K562 (cell line): ENCODE results near the gene ANKRD13D. TPM values are rescaled to one million over a fixed set of nuclear protein-coding genes. Genes with fewer than 3 reads are reported as not detected.

Experiments used
- ATAC-seq: fragments of 200-7000 bp; cut with Tn5 transposase; 3 replicates; pipeline ENCODE4 v1.9.1; 2020; ENCODE audit warnings: moderate library complexity
- BruUV-seq: library from RNA; stranded (reverse); fragments of 400-500 nt; replicated peaks from 2 replicates; lab custom pipeline; 2021; lab: Mats Ljungman, UMichigan
- CTCF ChIA-PET: fragments of 300-600 bp; formaldehyde crosslinking; extraction: SDS; loops from one replicate; lab custom pipeline; 2021; ENCODE audit warnings: low intra/inter-chr PET ratio; lab: Yijun Ruan, JAX
- POLR2A ChIA-PET: fragments of 300-600, 350-650 bp; sonication (Branson Sonifier 250); formaldehyde crosslinking; extraction: SDS; loops from one replicate; lab custom pipeline; 2021; ENCODE audit warnings: antibody characterized with exemption, inconsistent platforms; lab: Yijun Ruan, JAX
- DNase-seq, 4 experiments: peaks; one replicate each; pipeline versions ENCODE4 v3.0.0 to v3.0.0-alpha.2; 2011 to 2018; ENCODE audit warnings: low spot score in 3 of 4, mixed read lengths in 3 of 4; ENCODE audit errors: extremely low read depth in 1 of 4
- FAIRE-seq: peaks from 2 replicates; lab custom pipeline; 2011; peaks lifted over from hg19 to GRCh38; lab: Jason Lieb, UNC
- H2AFZ ChIP-seq: 2 replicates; pipeline ENCODE4 v1.6.0; 2011; ENCODE audit warnings: low read depth, low read length, control low read depth, inconsistent platforms
- H3K27ac ChIP-seq: fragments of 200-600 bp; 3 replicates; pipeline ENCODE4 v1.8.0; 2011; ENCODE audit warnings: low read depth, mild to moderate bottlenecking, control low read depth, inconsistent platforms, low read length, moderate library complexity, mixed read lengths; ENCODE audit errors: extremely low read depth
- H3K27me3 ChIP-seq, 2 experiments: fragments of 300-600 bp in 1 of 2; 2 replicates in 1 of 2; 3 replicates in 1 of 2; pipeline versions ENCODE4 v1.6.0 to v1.8.0; 2011; ENCODE audit warnings: inconsistent platforms in 2 of 2, low read length in 2 of 2, mild to moderate bottlenecking in 1 of 2, mixed read lengths in 1 of 2, moderate library complexity in 1 of 2; ENCODE audit not compliant: control insufficient read depth in 2 of 2, insufficient read depth in 2 of 2
- H3K36me3 ChIP-seq: fragments of 300-600 bp; 3 replicates; pipeline ENCODE4 v1.8.0; 2011; ENCODE audit warnings: mild to moderate bottlenecking, low read length, inconsistent platforms; ENCODE audit not compliant: control insufficient read depth, insufficient read depth
- H3K4me1 ChIP-seq, 2 experiments: fragments of 200-600 bp in 1 of 2; replicated peaks in 1 of 2; 2 replicates in 1 of 2; 3 replicates in 1 of 2; pipeline versions ENCODE4 v1.5.1 to v1.8.0; 2011; ENCODE audit warnings: inconsistent platforms in 2 of 2, low read length in 2 of 2, mild to moderate bottlenecking in 1 of 2, mixed read lengths in 1 of 2, moderate library complexity in 1 of 2; ENCODE audit not compliant: control insufficient read depth in 2 of 2, insufficient read depth in 2 of 2
- H3K4me2 ChIP-seq: 2 replicates; pipeline ENCODE4 v1.6.1; 2011; ENCODE audit warnings: low read length, control low read depth, inconsistent platforms, mixed read lengths; ENCODE audit not compliant: insufficient read depth
- H3K4me3 ChIP-seq: fragments of 200-600 bp; sonication (generic), shearing (Covaris generic); 2 replicates; pipeline ENCODE4 v1.5.1; 2016; ENCODE audit warnings: control low read depth, inconsistent platforms
- H3K79me2 ChIP-seq: fragments of 200-600 bp; 3 replicates; pipeline ENCODE4 v1.8.0; 2011; ENCODE audit warnings: low read length, inconsistent platforms; ENCODE audit not compliant: control insufficient read depth, insufficient read depth
- H3K9ac ChIP-seq, 2 experiments: 2 replicates each; pipeline versions ENCODE4 v1.6.0 to v1.6.1; 2011; ENCODE audit warnings: low read depth in 2 of 2, low read length in 2 of 2, control low read depth in 1 of 2, inconsistent platforms in 1 of 2, mild to moderate bottlenecking in 1 of 2, mixed read lengths in 1 of 2; ENCODE audit not compliant: insufficient read depth in 1 of 2
- H3K9me1 ChIP-seq: one replicate; pipeline ENCODE4 v1.6.0; 2011; ENCODE audit warnings: inconsistent platforms, mild to moderate bottlenecking, low read length, moderate library complexity; ENCODE audit not compliant: control insufficient read depth, insufficient read depth
- H3K9me3 ChIP-seq: replicated peaks from 2 replicates; pipeline ENCODE4 v1.5.1; 2011; ENCODE audit warnings: low read depth, low read length, inconsistent platforms; ENCODE audit not compliant: control insufficient read depth, insufficient read depth
- H4K20me1 ChIP-seq: replicated peaks from 2 replicates; pipeline ENCODE4 v1.6.1; 2011; ENCODE audit warnings: low read length, inconsistent platforms, mixed read lengths; ENCODE audit not compliant: control insufficient read depth, insufficient read depth
- CHD4 ChIP-seq: fragments of 200-600 bp; sonication (generic); IDR thresholded peaks from 3 replicates; pipeline ENCODE4 v1.6.1; 2012; ENCODE audit warnings: low read depth, mild to moderate bottlenecking, mixed read lengths, low read length, inconsistent platforms; ENCODE audit not compliant: insufficient read depth, insufficient replicate concordance, poor library complexity, severe bottlenecking
- CTCFL ChIP-seq: IDR thresholded peaks from 2 replicates; pipeline ENCODE4 v1.6.1; 2011; ENCODE audit warnings: borderline replicate concordance, low read depth, mild to moderate bottlenecking, moderate library complexity, low read length; ENCODE audit not compliant: insufficient read depth, poor library complexity, severe bottlenecking
- DIDO1 ChIP-seq: fragments of 450-650 bp; IDR thresholded peaks from 2 replicates; pipeline ENCODE4 v1.6.1; 2016; ENCODE audit warnings: low read depth, missing biosample characterization, missing genetic modification characterization
- ELF4 ChIP-seq: fragments of 450-650 bp; formaldehyde crosslinking; IDR thresholded peaks from 2 replicates; pipeline ENCODE4 v1.4.0; 2022; ENCODE audit warnings: missing genetic modification characterization
- ETV5 ChIP-seq: sonication (generic); formaldehyde crosslinking; IDR thresholded peaks from 2 replicates; pipeline ENCODE4 v1.4.0; 2020; ENCODE audit warnings: low read depth, mild to moderate bottlenecking, missing genetic modification reagents
- MITF ChIP-seq: IDR thresholded peaks from 2 replicates; pipeline ENCODE4 v1.6.1; 2014; ENCODE audit warnings: antibody characterized with exemption
- NFYB ChIP-seq: IDR thresholded peaks from 2 replicates; pipeline ENCODE4 v1.6.1; 2011; ENCODE audit warnings: mild to moderate bottlenecking, moderate library complexity; ENCODE audit not compliant: insufficient read length; ENCODE audit errors: extremely low read depth
- RBM25 ChIP-seq: fragments of 200-400 bp; formaldehyde crosslinking; IDR thresholded peaks from 2 replicates; pipeline ENCODE4 v1.6.1; 2018; ENCODE audit warnings: low read length, low read depth, moderate library complexity; ENCODE audit not compliant: severe bottlenecking
- TBL1XR1 ChIP-seq, 2 experiments: IDR thresholded peaks; 2 replicates each; pipeline ENCODE4 v1.6.1; 2012; ENCODE audit warnings: improper control_type of control experiment in 2 of 2, low read length in 2 of 2, mild to moderate bottlenecking in 1 of 2
- TRIM25 ChIP-seq: fragments of 450-650 bp; IDR thresholded peaks from 2 replicates; pipeline ENCODE4 v1.7.0; 2016; ENCODE audit warnings: borderline replicate concordance
- ZBTB12 ChIP-seq: fragments of 250-450 bp; sonication (Bioruptor Pico); IDR thresholded peaks from 2 replicates; pipeline ENCODE4 v1.4.0; 2020
- ZBTB2 ChIP-seq: fragments of 450-650 bp; IDR thresholded peaks from 2 replicates; pipeline ENCODE4 v1.6.1; 2016; ENCODE audit warnings: antibody characterized with exemption
- ZEB2 ChIP-seq: fragments of 450-650 bp; IDR thresholded peaks from 2 replicates; pipeline ENCODE4 v1.6.1; 2016
- ZFP36 ChIP-seq: fragments of 150-350 bp; IDR thresholded peaks from 2 replicates; pipeline ENCODE4 v1.6.1; 2018; ENCODE audit warnings: low read length, low read depth; ENCODE audit not compliant: partially characterized antibody
- WGBS: fragments of 100-300 bp; shearing (Covaris generic); methylation state at CpG from one replicate; pipeline ENCODE4 v1.1.6; 2016; ENCODE audit warnings: low coverage, mixed read lengths; ENCODE audit not compliant: insufficient coverage; ENCODE audit errors: missing lambda C conversion rate; 5-methylcytosine and 5-hydroxymethylcytosine counted together
- in situ Hi-C: fragments of 300-500 bp; cut with MboI; formaldehyde crosslinking; loops from 4 replicates; pipeline ENCODE4 v1.15.0; 2018; ENCODE audit warnings: inconsistent platforms, mixed read lengths
- intact Hi-C: fragments of 100-400 bp; cut with micrococcal nuclease; formaldehyde crosslinking; loops from 2 replicates; pipeline ENCODE4 v1.14.2; 2022
- polyA plus RNA-seq, 8 experiments: library from polyadenylated mRNA; depleted of rRNA in 4 of 8; stranded (reverse) in 5 of 8; unstranded in 3 of 8; fragments of >200 nt; fragmentation: Nextera tagmentation in 2 of 8; fragmentation: Illumina TruSeq in 1 of 8; extraction: Ambion mirVana in 2 of 8; extraction: Trizol in 1 of 8; gene quantifications; 2 replicates each; pipeline versions ENCODE4 v1.2.1 to v1.2.3, GENCODE V29; 2011 to 2014; ENCODE audit warnings: inconsistent platforms in 1 of 8, missing spikeins in 1 of 8
- total RNA-seq, 7 experiments: library from RNA; depleted of rRNA in 6 of 7; stranded (reverse); fragments of >200 nt in 6 of 7; fragmentation: Illumina TruSeq in 2 of 7; extraction: Trizol in 2 of 7; gene quantifications; 2 replicates each; pipeline versions ENCODE4 v1.2.1 to v1.2.3, GENCODE V29; 2011 to 2021; ENCODE audit warnings: low replicate concordance in 1 of 7

ANKRD13D gene
- total and polyA plus RNA-seq, 9 of the 15 experiments (the other 6 are each of a cell fraction or from before 2014, with no cell fraction given), result 0.94 to 40.9 (median 22.4) TPM

- H3K4me1 ChIP-seq, result peaks cover 15 to 67% of the 10 kb centered on the region in 2 experiments
- peaks cover 10% of the 10 kb centered on the region for H3K79me2 ChIP-seq
- in situ Hi-C loops (no loop called here), intact Hi-C loops (no loop called here)
- no peaks in the 10 kb centered on the region for H3K27me3 ChIP-seq
- WGBS, result 85% methylated on average over 13 of the region's 13 CpGs
- H3K36me3 ChIP-seq, result peaks cover 92% of the 10 kb centered on the region; the same call in 2 of the 3 replicates
- ATAC-seq (no peak), DNase-seq (no peak), FAIRE-seq (no peak)
- H3K4me2 ChIP-seq, result no peak overlapping the region
- no peak overlapping the region; a peak in 1 of 4 replicates for H3K9ac ChIP-seq
- no peak overlapping the region for H3K4me3 ChIP-seq
- no peaks in the 10 kb centered on the region for H4K20me1 ChIP-seq
- no peaks in the 10 kb centered on the region for H3K9me3 ChIP-seq
- BruUV-seq, result no TSS peak
- no peak overlapping the region for H2AFZ ChIP-seq
- ChIA-PET CTCF (no interaction called here), POLR2A (interaction anchor here (1.2 to 1.5 kb wide), 2 partner anchors 12 to 14 kb away, joined by 4 read pairs; no protein-coding TSS in a partner anchor)
- no peaks in the 10 kb centered on the region for H3K9me1 ChIP-seq
- no peak overlapping the region for H3K27ac ChIP-seq
- TF ChIP-seq ZBTB12 (CRISPR knock-in tag), result no peak
- TF ChIP-seq TBL1XR1 (IDR thresholded peaks at IDR 0.05; ENCODE audit: low read length in 2 of 2), result no peak
- TF ChIP-seq NFYB, result no peak
- TF ChIP-seq CTCFL, result no peak
- no peak for TF ChIP-seq ELF4 (CRISPR knock-in tag)
- TF ChIP-seq CHD4, result no peak
- TF ChIP-seq ZFP36, result no peak
- TF ChIP-seq MITF, result no peak
- no peak for TF ChIP-seq ZEB2
- no peak for TF ChIP-seq ZBTB2
- no peak for TF ChIP-seq RBM25
- no peak for TF ChIP-seq ETV5
- TF ChIP-seq TRIM25, result no peak
- no peak for TF ChIP-seq DIDO1
These were observed 5.6 kb upstream of the ANKRD13D start for GRCh38 chr11:67283481-67283963.
